ENCODE data around the gene FXYD4.

GRCh38 chr10:43399320-43400310 lies 28.2 kb downstream of the FXYD4 start:
- TF ChIP-seq, protein P1, sequence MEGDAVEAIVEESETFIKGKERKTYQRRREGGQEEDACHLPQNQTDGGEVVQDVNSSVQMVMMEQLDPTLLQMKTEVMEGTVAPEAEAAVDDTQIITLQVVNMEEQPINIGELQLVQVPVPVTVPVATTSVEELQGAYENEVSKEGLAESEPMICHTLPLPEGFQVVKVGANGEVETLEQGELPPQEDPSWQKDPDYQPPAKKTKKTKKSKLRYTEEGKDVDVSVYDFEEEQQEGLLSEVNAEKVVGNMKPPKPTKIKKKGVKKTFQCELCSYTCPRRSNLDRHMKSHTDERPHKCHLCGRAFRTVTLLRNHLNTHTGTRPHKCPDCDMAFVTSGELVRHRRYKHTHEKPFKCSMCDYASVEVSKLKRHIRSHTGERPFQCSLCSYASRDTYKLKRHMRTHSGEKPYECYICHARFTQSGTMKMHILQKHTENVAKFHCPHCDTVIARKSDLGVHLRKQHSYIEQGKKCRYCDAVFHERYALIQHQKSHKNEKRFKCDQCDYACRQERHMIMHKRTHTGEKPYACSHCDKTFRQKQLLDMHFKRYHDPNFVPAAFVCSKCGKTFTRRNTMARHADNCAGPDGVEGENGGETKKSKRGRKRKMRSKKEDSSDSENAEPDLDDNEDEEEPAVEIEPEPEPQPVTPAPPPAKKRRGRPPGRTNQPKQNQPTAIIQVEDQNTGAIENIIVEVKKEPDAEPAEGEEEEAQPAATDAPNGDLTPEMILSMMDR (IDR thresholded peaks at IDR 0.05): no peak
- no peak for TF ChIP-seq POLR2A (IDR thresholded peaks at IDR 0.05)
